ENCODE measurements around the gene RAB36. TPM values are rescaled to one million over a fixed set of nuclear protein-coding genes. Genes with fewer than 3 reads are reported as not detected.

The RAB36 gene
- total RNA-seq, 1 experiment from 2014 or later = 1.8 TPM

DNA sequence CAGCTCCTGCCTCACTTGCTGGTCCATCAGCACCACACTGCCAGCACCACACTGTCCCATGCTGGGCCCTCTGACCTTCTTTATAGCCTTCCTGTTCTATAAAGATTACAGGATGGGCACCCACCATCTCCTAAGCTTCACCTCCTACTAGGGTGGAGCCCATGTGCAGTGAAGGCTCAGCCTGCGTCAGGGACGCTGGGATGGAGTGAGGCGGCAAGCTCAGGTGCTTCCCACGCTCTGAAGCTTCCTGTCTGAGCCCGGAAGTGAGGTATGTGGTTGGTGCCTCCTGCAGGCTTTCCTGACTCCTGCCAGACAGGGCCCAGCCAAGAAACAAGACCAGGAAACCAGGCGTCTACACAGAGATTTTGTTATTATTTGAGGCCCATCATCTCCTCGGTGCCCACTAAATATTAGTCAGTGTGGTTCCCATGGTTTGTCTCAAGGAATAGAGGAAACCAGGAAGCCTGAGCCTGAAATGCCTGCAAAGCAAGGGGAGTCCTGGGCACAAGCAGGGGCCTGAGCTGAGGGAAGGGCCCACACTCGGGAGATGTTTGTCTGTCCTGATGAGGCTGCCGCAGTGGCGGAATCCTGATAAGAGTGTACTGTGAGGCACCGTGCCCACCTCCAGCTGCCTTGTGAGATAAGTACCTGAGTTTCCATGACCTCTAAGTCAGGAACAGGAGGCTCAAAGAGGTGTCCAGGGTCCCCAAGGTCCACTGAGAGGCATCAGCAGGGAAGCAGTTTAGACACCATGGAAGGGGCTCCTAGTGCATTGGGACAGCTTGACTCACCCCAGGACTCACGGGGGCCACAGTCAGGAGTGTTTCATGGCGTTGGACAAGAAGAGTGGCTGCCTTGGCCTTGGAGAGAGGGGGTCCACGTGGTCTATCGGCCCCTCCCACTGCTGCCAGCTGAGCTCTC is 25.5 kb upstream of the RAB36 start:
- DNase-seq (ENCODE audit: low spot score) (no peak), ATAC-seq (peak; percentile 36; the same call in 1 of the 2 replicates)
- peaks cover 7% of the 10 kb centered on the region for H3K4me1 Mint-ChIP-seq
- CTCF ChIA-PET = interaction anchor here (0.6 to 7.4 kb wide), 10 partner anchors 9 to 367 kb away, joined by 3 to 92 read pairs (median 4); no protein-coding TSS in a partner anchor
- H3K4me3 Mint-ChIP-seq = no peak overlapping the region
- TF ChIP-seq, protein P1, sequence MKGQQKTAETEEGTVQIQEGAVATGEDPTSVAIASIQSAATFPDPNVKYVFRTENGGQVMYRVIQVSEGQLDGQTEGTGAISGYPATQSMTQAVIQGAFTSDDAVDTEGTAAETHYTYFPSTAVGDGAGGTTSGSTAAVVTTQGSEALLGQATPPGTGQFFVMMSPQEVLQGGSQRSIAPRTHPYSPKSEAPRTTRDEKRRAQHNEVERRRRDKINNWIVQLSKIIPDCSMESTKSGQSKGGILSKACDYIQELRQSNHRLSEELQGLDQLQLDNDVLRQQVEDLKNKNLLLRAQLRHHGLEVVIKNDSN (CRISPR knock-in tag; IDR thresholded peaks at IDR 0.05) = no peak
- TF ChIP-seq SP1 (CRISPR knock-in tag; conservative IDR thresholded peaks at IDR 0.05) (no peak), KAT7 (CRISPR knock-in tag; IDR thresholded peaks at IDR 0.05; ENCODE audit: borderline replicate concordance) (no peak), OVOL2 (CRISPR knock-in tag; IDR thresholded peaks at IDR 0.05; ENCODE audit: borderline replicate concordance) (no peak), ATF1 (CRISPR knock-in tag; IDR thresholded peaks at IDR 0.05) (no peak), NFATC4 (CRISPR knock-in tag; IDR thresholded peaks at IDR 0.05) (no peak), ESRRA (CRISPR knock-in tag; IDR thresholded peaks at IDR 0.05; ENCODE audit: borderline replicate concordance) (no peak), ZSCAN18 (CRISPR knock-in tag; IDR thresholded peaks at IDR 0.05) (no peak), CREB1 (CRISPR knock-in tag; IDR thresholded peaks at IDR 0.05) (no peak), ETV6 (CRISPR knock-in tag; IDR thresholded peaks at IDR 0.05) (no peak)
- TF ChIP-seq, protein P2, sequence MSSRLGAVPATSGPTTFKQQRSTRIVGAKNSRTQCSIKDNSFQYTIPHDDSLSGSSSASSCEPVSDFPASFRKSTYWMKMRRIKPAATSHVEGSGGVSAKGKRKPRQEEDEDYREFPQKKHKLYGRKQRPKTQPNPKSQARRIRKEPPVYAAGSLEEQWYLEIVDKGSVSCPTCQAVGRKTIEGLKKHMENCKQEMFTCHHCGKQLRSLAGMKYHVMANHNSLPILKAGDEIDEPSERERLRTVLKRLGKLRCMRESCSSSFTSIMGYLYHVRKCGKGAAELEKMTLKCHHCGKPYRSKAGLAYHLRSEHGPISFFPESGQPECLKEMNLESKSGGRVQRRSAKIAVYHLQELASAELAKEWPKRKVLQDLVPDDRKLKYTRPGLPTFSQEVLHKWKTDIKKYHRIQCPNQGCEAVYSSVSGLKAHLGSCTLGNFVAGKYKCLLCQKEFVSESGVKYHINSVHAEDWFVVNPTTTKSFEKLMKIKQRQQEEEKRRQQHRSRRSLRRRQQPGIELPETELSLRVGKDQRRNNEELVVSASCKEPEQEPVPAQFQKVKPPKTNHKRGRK (CRISPR knock-in tag; IDR thresholded peaks at IDR 0.05; ENCODE audit: borderline replicate concordance) = no peak
- TF ChIP-seq, protein P3, sequence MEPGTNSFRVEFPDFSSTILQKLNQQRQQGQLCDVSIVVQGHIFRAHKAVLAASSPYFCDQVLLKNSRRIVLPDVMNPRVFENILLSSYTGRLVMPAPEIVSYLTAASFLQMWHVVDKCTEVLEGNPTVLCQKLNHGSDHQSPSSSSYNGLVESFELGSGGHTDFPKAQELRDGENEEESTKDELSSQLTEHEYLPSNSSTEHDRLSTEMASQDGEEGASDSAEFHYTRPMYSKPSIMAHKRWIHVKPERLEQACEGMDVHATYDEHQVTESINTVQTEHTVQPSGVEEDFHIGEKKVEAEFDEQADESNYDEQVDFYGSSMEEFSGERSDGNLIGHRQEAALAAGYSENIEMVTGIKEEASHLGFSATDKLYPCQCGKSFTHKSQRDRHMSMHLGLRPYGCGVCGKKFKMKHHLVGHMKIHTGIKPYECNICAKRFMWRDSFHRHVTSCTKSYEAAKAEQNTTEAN (CRISPR knock-in tag; IDR thresholded peaks at IDR 0.05) = no peak
- TF ChIP-seq, protein P4, sequence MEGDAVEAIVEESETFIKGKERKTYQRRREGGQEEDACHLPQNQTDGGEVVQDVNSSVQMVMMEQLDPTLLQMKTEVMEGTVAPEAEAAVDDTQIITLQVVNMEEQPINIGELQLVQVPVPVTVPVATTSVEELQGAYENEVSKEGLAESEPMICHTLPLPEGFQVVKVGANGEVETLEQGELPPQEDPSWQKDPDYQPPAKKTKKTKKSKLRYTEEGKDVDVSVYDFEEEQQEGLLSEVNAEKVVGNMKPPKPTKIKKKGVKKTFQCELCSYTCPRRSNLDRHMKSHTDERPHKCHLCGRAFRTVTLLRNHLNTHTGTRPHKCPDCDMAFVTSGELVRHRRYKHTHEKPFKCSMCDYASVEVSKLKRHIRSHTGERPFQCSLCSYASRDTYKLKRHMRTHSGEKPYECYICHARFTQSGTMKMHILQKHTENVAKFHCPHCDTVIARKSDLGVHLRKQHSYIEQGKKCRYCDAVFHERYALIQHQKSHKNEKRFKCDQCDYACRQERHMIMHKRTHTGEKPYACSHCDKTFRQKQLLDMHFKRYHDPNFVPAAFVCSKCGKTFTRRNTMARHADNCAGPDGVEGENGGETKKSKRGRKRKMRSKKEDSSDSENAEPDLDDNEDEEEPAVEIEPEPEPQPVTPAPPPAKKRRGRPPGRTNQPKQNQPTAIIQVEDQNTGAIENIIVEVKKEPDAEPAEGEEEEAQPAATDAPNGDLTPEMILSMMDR (IDR thresholded peaks at IDR 0.05) = no peak
- no peaks in the 10 kb centered on the region for H3K9me3 Mint-ChIP-seq
- H3K27ac Mint-ChIP-seq = no peak overlapping the region
- H3K36me3 Mint-ChIP-seq = no peaks in the 10 kb centered on the region
- peaks cover 16% of the 10 kb centered on the region for H3K27me3 Mint-ChIP-seq (ENCODE audit: low read depth)
- POLR2A ChIA-PET = interaction anchor here (0.5 kb wide), 1 partner anchor 462 kb away, joined by 3 read pairs; no protein-coding TSS in a partner anchor

- no peak overlapping the region for H3K4me3 Mint-ChIP-seq
- peaks cover 7% of the 10 kb centered on the region for H3K4me1 Mint-ChIP-seq
- ATAC-seq (no peak), DNase-seq (ENCODE audit: low spot score) (no peak)
- H3K27ac Mint-ChIP-seq = no peak overlapping the region
- POLR2A ChIA-PET = interaction anchor here (0.5 to 0.6 kb wide), 2 partner anchors 259 to 461 kb away, joined by 3 to 6 read pairs; no protein-coding TSS in a partner anchor
- H3K36me3 Mint-ChIP-seq = no peaks in the 10 kb centered on the region
- CTCF ChIA-PET = interaction anchor here (0.9 to 7.4 kb wide), 5 partner anchors 8 to 166 kb away, joined by 3 to 92 read pairs (median 10); no protein-coding TSS in a partner anchor
- no peaks in the 10 kb centered on the region for H3K9me3 Mint-ChIP-seq
- TF ChIP-seq AR (CRISPR knock-in tag; IDR thresholded peaks at IDR 0.05) (no peak), ATF1 (CRISPR knock-in tag; IDR thresholded peaks at IDR 0.05) (no peak)
- TF ChIP-seq, protein P4 (IDR thresholded peaks at IDR 0.05) = no peak
- peaks cover 16% of the 10 kb centered on the region for H3K27me3 Mint-ChIP-seq (ENCODE audit: low read depth)
Measured at GRCh38 chr22:23120415-23120899, 24.8 kb upstream of the RAB36 start.
